ENCODE data around the gene CUX1.
A peak's percentile ranks its signal among the peaks of the same experiment; 100 is the strongest.
"Not testable (repeated sequence)": the region's sequence is repeated elsewhere in the genome, so short reads cannot be mapped to it uniquely, and the experiment has no call there.

Gene CUX1

DNA sequence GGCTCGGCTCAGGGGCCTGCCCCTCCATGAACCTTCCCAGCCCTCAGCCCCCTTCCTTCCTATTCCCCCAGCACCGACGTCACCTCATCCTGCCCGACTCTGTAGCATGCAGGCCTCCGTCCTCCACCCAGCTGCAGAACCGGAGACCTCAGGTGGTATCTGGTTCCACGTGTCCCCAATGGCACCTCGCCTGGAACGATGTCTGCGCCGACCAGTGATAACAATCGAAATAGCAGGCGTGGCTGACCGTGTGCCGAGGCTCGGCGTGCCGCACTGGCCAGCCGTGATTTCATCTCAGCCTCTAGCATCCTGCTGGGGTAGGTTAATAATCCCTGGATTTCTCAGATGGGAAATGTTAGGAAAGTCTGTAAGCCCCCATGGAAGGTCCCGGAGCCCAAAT is 171.7 kb downstream of the CUX1 start:
- no peak for DNase-seq

- DNase-seq, result no peak
Measured at GRCh38 chr7:101990811-101991418, 173.5 kb downstream of the CUX1 start.

GRCh38 chr7:101991860-101992259 is 174.4 kb downstream of the CUX1 start:
- DNase-seq, result no peak

GRCh38 chr7:101993311-101993710 is 175.9 kb downstream of the CUX1 start:
- DNase-seq, result no peak

DNA sequence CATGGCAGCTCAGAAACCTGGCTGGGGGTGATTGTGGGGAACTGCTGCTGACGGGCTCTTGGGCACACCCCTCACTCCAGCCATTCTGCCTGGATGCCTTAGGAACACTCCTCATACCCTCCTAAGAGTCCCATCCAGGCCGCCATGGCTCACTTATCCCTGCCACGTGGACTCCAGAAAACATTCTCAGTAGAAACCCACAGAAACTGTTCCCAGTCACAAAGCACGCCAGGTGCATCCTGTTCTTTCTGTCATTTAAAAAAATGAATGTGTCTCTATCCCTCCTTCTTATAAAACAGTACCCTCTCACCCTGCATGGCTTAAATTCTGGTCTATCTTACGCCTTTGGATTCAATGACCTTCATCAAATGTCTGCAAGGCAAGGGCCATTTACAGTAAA is 177.7 kb downstream of the CUX1 start:
- no peak for DNase-seq

GRCh38 chr7:101996131-101996691 is 178.8 kb downstream of the CUX1 start:
- DNase-seq, result no peak

- DNase-seq, result no peak
Measured at GRCh38 chr7:101996876-101997275, 179.4 kb downstream of the CUX1 start.

- DNase-seq, result no peak
Measured at GRCh38 chr7:101998029-101998905, 180.8 kb downstream of the CUX1 start.

- peak; percentile 37 for DNase-seq
Measured at GRCh38 chr7:101998906-101999240, 181.4 kb downstream of the CUX1 start.

DNA sequence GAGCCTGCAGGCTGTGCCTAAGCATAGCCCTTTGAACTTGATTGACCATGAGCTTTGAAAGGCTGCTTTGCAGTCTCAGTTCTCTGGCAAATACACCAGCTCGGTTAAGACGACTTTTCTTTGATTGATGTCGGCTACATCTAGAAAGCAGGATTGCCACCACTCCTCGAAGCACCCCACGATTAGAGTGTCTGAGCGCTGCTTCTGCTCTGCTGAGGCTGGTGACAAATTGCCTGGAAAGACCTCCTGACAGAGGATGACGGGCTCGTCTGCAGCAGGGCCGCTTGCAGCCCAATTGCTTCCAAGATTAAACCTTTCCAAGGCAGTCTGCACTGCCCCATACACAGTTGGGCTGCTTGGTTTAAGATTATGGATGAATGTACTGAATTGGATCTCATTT is 182.0 kb downstream of the CUX1 start:
- no peak for DNase-seq

DNA sequence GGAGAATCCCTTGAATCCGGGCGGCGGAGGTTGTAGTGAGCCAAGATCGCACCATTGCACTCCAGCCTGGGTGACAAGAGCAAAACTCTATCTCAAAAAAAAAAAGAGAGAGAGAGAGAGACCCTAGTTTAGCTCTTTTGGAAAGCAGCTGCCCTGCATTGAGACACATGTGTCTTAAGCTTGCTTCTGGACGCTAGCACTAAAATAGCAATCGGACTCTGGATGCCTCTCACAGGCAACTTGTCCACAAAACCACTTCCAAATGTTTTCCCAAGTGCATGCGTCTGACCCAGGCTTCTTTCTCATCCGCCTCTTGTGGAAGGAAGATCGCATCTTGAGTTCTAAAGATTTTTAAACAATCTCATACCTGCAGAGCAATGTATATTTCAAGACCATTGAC is 182.7 kb downstream of the CUX1 start:
- no peak for DNase-seq

- DNase-seq, result peak; percentile 16
Measured at GRCh38 chr7:102004229-102004628, 186.8 kb downstream of the CUX1 start.

- DNase-seq, result no peak
Measured at GRCh38 chr7:102004848-102005247, 187.4 kb downstream of the CUX1 start.

DNA sequence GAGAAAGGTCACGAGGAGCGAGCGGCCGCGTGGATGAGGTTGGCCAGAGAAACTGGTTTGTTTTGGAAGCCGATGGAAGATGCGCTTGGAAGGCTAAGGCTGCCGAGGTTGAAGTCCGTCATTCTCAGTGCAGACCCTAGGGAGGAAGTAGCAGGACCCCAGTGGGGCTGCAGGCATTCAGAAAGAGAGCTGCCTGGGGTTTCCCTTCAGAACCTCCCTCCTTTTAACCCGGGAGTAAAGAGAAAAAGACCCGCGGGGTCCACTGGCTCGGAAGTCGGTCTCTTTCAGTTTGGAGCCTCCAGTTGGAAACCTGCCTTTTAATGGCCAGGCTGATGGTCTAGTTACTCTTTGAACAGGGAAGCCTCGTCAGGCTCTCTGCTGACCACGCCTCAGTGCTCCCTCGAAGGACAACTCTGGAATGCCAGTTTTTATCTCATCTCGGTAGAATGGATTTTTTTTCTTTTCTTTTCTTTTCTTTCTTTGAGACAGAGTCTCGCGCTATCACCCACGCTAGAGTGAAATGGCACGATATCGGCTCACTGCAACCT is 188.6 kb downstream of the CUX1 start:
- no peak for DNase-seq

DNA sequence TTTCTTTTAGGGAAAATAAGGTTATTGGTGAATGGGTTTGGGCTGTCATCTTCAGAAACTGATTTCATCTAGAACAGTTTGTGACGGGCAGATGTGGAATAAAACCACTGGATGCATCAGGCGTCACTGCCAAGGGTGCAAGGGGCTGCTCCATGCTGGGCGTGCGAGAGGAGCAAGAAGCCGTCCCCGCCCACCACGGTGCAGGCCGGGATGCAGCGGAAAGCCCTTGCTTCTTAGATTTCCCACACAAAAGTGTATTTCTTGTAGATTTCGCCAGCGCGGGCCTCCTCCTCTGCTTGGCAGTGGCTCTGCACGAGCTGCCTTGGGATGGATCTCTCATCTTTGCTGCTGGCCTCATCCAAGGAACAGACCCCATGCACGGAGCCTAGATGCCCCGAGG is 189.3 kb downstream of the CUX1 start:
- no peak for DNase-seq

GRCh38 chr7:102008535-102009262 is 191.3 kb downstream of the CUX1 start:
- DNase-seq, result peak; percentile 93

GRCh38 chr7:102009628-102010027 is 192.2 kb downstream of the CUX1 start:
- no peak for DNase-seq

- not testable (repeated sequence) for DNase-seq
Measured at GRCh38 chr7:102012112-102012830, 194.8 kb downstream of the CUX1 start.

GRCh38 chr7:102012941-102013461 is 195.6 kb downstream of the CUX1 start:
- no peak for DNase-seq

DNA sequence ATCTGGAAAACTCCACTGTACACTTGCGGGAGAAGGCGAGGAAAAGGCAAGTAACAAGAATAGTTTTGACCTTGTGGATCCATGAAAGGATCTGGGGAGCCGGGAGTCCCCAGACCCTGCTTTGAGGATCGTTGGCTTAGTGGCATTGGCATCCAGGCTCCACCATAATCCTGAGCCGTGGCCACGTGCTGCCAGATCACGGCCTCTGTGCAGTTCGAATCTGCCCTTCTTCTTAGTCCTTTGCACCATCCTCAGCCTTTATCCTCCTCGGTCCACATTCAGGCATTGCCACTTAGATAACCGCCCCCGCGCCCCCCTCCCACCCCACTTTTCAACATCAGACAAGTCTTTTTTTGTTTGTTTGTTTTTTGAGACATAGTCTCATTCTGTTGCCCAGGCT is 201.4 kb downstream of the CUX1 start:
- DNase-seq, result no peak

DNA sequence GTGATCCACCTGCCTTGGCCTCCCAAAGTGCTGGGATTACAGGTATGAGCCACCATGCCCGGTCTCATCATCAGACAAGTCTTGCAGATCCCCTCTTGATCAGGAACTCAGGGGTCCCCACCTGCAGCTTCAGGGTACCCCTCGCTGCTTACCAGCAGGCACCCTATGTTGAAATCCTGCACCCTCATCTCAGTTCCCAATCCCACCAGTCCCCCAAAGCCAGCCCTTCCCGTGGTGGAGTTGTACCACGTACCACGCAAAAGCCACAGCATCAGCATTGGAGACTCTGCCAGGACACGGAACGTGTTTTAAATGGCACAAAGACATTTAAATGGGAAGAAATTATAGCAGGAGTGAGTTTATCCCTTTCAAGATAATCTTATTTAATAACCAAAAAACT is 202.0 kb downstream of the CUX1 start:
- no peak for DNase-seq

GRCh38 chr7:102021841-102022618 is 204.6 kb downstream of the CUX1 start:
- DNase-seq, result no peak
